Fibroblast of lung (primary cell): ENCODE results near the gene GLRX3. TPM values are rescaled to one million over a fixed set of nuclear protein-coding genes. Genes with fewer than 3 reads are reported as not detected.

Experiments used
- DNase-seq, 2 donors: peaks; one replicate each; pipeline versions ENCODE4 v3.0.0 to v3.0.0-alpha.2; 2010; ENCODE audit warnings: low read depth in 2 of 2
- H2AFZ ChIP-seq: 2 replicates; pipeline ENCODE4 v1.5.1; 2012; ENCODE audit warnings: low read length, control low read depth, inconsistent platforms
- H3K27ac ChIP-seq: 2 replicates; pipeline ENCODE4 v1.5.1; 2011; ENCODE audit warnings: low read length, control low read depth; ENCODE audit not compliant: insufficient read depth
- H3K27me3 ChIP-seq: 2 replicates; pipeline ENCODE4 v1.5.1; 2011; ENCODE audit warnings: mild to moderate bottlenecking, low read length; ENCODE audit not compliant: control insufficient read depth, insufficient read depth
- H3K36me3 ChIP-seq: 2 replicates; pipeline ENCODE4 v1.5.1; 2011; ENCODE audit warnings: low read length; ENCODE audit not compliant: control insufficient read depth, insufficient read depth
- H3K4me1 ChIP-seq: 2 replicates; pipeline ENCODE4 v1.5.1; 2011; ENCODE audit warnings: low read length; ENCODE audit not compliant: control insufficient read depth, insufficient read depth; ENCODE audit errors: extremely low read depth
- H3K4me2 ChIP-seq: 2 replicates; pipeline ENCODE4 v1.5.1; 2011; ENCODE audit warnings: low read length, control low read depth; ENCODE audit not compliant: insufficient read depth; ENCODE audit errors: extremely low read depth
- H3K4me3 ChIP-seq, 4 experiments: fragments of 200-600 bp in 1 of 4; sonication (generic) in 1 of 4; replicated peaks in 1 of 4; 2 replicates each; pipeline ENCODE4 v1.5.1; 2011 to 2016; ENCODE audit warnings: low read length in 4 of 4, low read depth in 3 of 4, mild to moderate bottlenecking in 3 of 4, control low read depth in 2 of 4, inconsistent platforms in 1 of 4, mixed read lengths in 1 of 4; ENCODE audit not compliant: insufficient read depth in 1 of 4; ENCODE audit errors: control extremely low read depth in 1 of 4
- H3K79me2 ChIP-seq: 2 replicates; pipeline ENCODE4 v1.5.1; 2012; ENCODE audit warnings: mild to moderate bottlenecking, low read length, inconsistent platforms; ENCODE audit not compliant: control insufficient read depth, insufficient read depth
- H3K9ac ChIP-seq: 2 replicates; pipeline ENCODE4 v1.5.1; 2011; ENCODE audit warnings: mild to moderate bottlenecking, low read length, control low read depth; ENCODE audit not compliant: insufficient read depth
- H3K9me3 ChIP-seq: 2 replicates; pipeline ENCODE4 v1.5.1; 2012; ENCODE audit warnings: low read depth, low read length; ENCODE audit not compliant: control insufficient read depth, insufficient read depth
- H4K20me1 ChIP-seq: 2 replicates; pipeline ENCODE4 v1.5.1; 2011; ENCODE audit warnings: low read length; ENCODE audit not compliant: control insufficient read depth, insufficient read depth; ENCODE audit errors: extremely low read depth
- EZH2 ChIP-seq: IDR thresholded peaks from 2 replicates; pipeline ENCODE4 v1.5.1; 2012; ENCODE audit warnings: low read length, control low read depth, mild to moderate bottlenecking; ENCODE audit errors: missing control alignments
- polyA plus RNA-seq, 2 donors: library from polyadenylated mRNA; depleted of rRNA in 1 of 2; stranded (reverse) in 1 of 2; unstranded in 1 of 2; fragments of >200 nt; gene quantifications; 2 replicates each; pipeline ENCODE4 v1.2.1, GENCODE V29; 2011 to 2012; ENCODE audit warnings: missing spikeins in 1 of 2
- total RNA-seq: library from RNA; depleted of rRNA; stranded (reverse); fragments of >200 nt; gene quantifications from 2 replicates; pipeline ENCODE4 v1.2.1, GENCODE V29; 2014
- TF ChIP-seq, protein P1 (sequence below), 2 donors: IDR thresholded peaks in 1 of 2; conservative IDR thresholded peaks in 1 of 2; 1 replicate in 1 of 2; 2 replicates in 1 of 2; pipeline ENCODE4 v1.5.1; 2011 to 2012; ENCODE audit warnings: low read length in 2 of 2, control low read depth in 1 of 2, inconsistent platforms in 1 of 2, low read depth in 1 of 2, mild to moderate bottlenecking in 1 of 2

The GLRX3 gene
- total and polyA plus RNA-seq, 2 donors (not counting 1 experiment from before 2014, with no cell fraction given): 51.7 to 95.6 TPM

DNA sequence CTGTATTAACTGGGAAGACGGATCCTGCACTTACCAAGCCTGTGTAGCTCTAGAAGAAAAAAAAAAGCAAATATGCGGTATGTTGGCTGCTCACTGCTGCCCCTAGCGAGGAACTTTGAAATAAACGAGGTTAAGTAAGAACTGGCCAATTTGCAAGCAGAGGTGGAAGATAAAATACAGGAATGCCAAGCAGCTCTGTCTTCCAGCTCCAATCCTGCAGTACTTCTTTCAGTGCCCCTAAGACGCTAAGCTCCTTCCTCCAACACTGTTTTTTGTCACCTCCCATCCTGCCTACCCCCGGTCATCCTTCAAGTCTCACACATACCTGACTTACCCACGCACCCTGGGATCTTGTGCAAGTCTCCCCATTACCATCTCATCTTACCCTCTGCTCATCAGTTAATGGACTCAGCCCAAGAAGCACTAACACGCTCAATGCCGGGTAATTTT is 26.4 kb upstream of the GLRX3 start:
- Histone ChIP-seq H3K27me3 (no peaks in the 10 kb centered on the region), H3K79me2 (peaks cover 3% of the 10 kb centered on the region), H3K9me3 (no peaks in the 10 kb centered on the region), H3K9ac (peak overlapping the region; percentile 92), H4K20me1 (no peaks in the 10 kb centered on the region), H3K4me2 (peak overlapping the region; percentile 100), H3K36me3 (no peaks in the 10 kb centered on the region), H3K27ac (peak overlapping the region; percentile 96), H3K4me3 (peak overlapping the region; percentile 62 to 94 (median 84)), H2AFZ (peak overlapping the region; percentile 98), H3K4me1 (no peaks in the 10 kb centered on the region)
- TF ChIP-seq, protein P1, sequence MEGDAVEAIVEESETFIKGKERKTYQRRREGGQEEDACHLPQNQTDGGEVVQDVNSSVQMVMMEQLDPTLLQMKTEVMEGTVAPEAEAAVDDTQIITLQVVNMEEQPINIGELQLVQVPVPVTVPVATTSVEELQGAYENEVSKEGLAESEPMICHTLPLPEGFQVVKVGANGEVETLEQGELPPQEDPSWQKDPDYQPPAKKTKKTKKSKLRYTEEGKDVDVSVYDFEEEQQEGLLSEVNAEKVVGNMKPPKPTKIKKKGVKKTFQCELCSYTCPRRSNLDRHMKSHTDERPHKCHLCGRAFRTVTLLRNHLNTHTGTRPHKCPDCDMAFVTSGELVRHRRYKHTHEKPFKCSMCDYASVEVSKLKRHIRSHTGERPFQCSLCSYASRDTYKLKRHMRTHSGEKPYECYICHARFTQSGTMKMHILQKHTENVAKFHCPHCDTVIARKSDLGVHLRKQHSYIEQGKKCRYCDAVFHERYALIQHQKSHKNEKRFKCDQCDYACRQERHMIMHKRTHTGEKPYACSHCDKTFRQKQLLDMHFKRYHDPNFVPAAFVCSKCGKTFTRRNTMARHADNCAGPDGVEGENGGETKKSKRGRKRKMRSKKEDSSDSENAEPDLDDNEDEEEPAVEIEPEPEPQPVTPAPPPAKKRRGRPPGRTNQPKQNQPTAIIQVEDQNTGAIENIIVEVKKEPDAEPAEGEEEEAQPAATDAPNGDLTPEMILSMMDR (conservative IDR thresholded peaks at IDR 0.05 in 1 of 2, IDR thresholded peaks at IDR 0.05 in 1 of 2; ENCODE audit: low read depth in 1 of 2, low read length in 2 of 2): peak; percentile 73 to 94
- no peak for TF ChIP-seq EZH2
- DNase-seq: peak; percentile 76 to 89

DNA sequence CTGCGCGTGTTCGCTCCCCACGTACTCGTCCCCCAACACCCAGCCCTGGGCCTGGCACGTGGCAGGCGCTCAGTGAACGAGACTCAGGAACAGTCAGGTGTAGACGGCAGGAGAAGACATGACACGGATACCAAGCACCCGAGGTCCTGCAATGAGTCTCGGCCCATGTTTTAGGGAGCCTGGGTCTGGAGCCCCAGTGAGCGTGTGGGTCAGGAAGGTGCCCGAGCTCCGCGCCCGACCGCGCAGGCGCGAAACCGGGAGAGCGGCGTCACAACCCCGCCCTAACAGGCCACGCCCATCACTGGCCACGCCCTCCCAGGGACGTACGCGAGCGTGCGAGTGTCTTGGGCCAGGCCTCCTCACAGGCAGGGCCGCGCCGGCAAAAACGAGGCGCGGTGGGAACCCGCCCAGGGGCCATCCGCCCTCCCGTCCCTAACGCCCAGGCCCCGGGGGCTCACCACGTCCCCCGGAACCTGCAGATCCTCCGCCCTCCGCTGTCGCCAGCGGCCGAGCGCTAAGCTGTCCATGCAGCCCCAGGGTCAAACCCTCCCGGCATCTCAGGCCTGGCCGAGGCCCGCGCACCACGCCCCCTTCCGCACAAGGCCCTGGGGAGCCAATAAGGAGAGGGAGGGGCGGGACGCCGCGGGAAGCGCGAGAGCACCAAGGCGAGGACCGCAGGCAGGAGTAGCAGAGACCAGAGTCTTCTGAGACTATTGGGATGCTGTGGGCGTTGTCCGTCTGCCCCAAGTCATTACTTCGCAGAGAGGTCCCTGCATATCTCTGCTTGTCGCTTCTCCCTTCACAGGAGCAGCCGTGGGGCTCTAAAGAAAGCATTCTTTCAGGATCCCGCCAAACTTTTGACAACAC is 25.7 kb upstream of the GLRX3 start, which contains the start of gene C10orf143:
Gene C10orf143 (minus strand): TSS at position 585 of the 867 bp plus-strand sequence. CDS start 58 bp downstream, at position 527.
- peak within 1 kb of the TSS; percentile 100 for H3K4me2 ChIP-seq
- H3K9me3 ChIP-seq: no peaks in the 10 kb centered on the region
- peak within 1 kb of the TSS; percentile 92 for H3K9ac ChIP-seq
- H3K4me1 ChIP-seq: no peaks in the 10 kb centered on the region
- peaks cover 3% of the 10 kb centered on the region for H3K79me2 ChIP-seq
- H3K27ac ChIP-seq: peak within 1 kb of the TSS; percentile 96
- peak within 1 kb of the TSS; percentile 62 to 94 (median 84) for H3K4me3 ChIP-seq
- peak within 1 kb of the TSS; percentile 98 for H2AFZ ChIP-seq
- H3K36me3 ChIP-seq: no peaks in the 10 kb centered on the region
- no peaks in the 10 kb centered on the region for H4K20me1 ChIP-seq
- DNase-seq: peak; percentile 98
- TF ChIP-seq, protein P1 (conservative IDR thresholded peaks at IDR 0.05 in 1 of 2, IDR thresholded peaks at IDR 0.05 in 1 of 2; ENCODE audit: low read depth in 1 of 2, low read length in 2 of 2): no peak
- TF ChIP-seq EZH2: no peak
- H3K27me3 ChIP-seq: no peaks in the 10 kb centered on the region

DNA sequence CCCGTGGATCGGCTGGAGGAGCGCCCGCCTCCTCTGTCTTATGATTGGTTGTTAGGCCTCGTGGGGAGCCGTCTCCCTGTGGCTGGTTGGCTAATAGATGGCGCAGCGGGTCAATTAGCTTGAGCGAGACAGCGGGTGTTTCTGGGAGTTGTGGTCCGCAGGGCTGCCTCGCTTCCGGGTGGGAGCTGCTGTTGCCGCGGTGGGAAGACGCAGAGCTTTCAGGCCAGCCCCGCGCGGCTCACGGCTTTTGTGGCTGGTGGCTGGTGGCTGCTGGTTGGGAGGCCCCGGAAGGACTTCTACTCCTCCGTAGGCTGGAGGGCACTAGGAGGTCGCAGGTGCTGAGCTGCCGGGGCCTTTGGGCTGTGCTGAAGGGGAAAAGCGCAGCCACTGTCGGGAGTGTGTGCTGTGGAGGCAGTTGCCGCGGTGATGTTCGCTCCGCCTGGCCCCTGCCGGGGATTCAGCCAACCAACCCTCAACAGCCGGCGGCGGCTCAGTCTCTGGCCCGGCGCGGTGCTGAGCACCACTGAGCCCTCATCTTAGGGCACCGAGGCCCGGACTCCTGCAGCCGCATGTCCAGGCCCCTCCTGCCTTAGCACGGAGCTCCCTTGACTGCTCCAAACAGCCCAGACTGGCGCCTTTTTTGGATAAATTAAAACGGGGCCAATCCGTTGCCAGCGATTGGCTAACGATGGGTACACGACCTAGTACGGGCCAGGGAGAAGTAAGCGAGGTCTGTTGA is 24.9 kb upstream of the GLRX3 start:
- Histone ChIP-seq H3K4me3 (peak overlapping the region; percentile 62 to 94 (median 84)), H3K27me3 (no peaks in the 10 kb centered on the region), H2AFZ (peak overlapping the region; percentile 91), H3K27ac (peak overlapping the region; percentile 96), H4K20me1 (no peaks in the 10 kb centered on the region), H3K36me3 (no peaks in the 10 kb centered on the region), H3K9ac (peak overlapping the region; percentile 92), H3K79me2 (peaks cover 3% of the 10 kb centered on the region), H3K4me2 (peak overlapping the region; percentile 76), H3K4me1 (no peaks in the 10 kb centered on the region), H3K9me3 (no peaks in the 10 kb centered on the region)
- TF ChIP-seq EZH2: no peak
- TF ChIP-seq, protein P1 (conservative IDR thresholded peaks at IDR 0.05 in 1 of 2, IDR thresholded peaks at IDR 0.05 in 1 of 2; ENCODE audit: low read depth in 1 of 2, low read length in 2 of 2): no peak
- peak; percentile 97 to 98 for DNase-seq
